Stimulated activated CD4-positive, alpha-beta T cell treated with anti-CD3 and anti-CD28 coated beads, Interleukin-12 subunit alpha, Interleukin-12 subunit beta, amount 100 ng/mL, for 48 hours (primary cell): Measurements from ENCODE around the gene LRRC74B.
"Not testable (repeated sequence)": the region's sequence is repeated elsewhere in the genome, so short reads cannot be mapped to it uniquely, and the experiment has no call there.

Experiments
- DNase-seq, 3 donors: peaks; one replicate each; pipeline ENCODE4 v3.0.0-alpha.2; 2020; ENCODE audit warnings: low read depth in 2 of 3, low spot score in 1 of 3

LRRC74B gene

DNA sequence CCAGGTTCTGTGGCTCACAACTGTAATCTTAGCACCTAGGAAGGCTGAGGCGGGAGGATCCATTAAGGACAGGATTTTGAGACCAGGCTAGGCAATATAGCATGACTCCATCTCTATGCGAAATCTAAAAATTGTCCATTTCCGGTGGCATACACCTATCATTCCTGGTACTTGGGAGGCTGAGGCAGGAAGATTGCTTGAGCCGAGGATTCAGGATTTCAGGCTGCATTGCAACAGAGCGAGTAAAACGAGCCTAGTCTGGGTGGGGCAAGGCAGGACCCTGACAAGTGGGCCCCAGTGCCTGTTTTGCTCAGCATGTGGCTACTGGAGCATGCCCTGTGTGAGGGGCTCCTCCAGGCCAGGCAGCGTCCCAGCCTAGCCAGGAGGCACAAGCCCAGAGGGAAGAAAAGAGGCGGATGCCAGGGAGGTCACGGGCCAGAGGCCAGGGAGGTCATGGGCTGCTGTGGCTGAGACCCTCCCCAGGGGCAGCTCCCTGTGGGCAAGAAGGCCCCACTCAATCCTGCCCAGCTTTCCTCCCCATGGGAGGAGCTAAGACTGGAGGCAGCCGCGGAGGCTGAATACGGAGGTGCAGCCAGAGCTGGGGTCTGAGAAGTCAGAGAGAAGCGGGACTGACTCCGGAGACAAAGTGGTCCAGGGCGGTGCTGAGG lies 8.4 kb downstream of the LRRC74B start:
- no peak for DNase-seq

DNA sequence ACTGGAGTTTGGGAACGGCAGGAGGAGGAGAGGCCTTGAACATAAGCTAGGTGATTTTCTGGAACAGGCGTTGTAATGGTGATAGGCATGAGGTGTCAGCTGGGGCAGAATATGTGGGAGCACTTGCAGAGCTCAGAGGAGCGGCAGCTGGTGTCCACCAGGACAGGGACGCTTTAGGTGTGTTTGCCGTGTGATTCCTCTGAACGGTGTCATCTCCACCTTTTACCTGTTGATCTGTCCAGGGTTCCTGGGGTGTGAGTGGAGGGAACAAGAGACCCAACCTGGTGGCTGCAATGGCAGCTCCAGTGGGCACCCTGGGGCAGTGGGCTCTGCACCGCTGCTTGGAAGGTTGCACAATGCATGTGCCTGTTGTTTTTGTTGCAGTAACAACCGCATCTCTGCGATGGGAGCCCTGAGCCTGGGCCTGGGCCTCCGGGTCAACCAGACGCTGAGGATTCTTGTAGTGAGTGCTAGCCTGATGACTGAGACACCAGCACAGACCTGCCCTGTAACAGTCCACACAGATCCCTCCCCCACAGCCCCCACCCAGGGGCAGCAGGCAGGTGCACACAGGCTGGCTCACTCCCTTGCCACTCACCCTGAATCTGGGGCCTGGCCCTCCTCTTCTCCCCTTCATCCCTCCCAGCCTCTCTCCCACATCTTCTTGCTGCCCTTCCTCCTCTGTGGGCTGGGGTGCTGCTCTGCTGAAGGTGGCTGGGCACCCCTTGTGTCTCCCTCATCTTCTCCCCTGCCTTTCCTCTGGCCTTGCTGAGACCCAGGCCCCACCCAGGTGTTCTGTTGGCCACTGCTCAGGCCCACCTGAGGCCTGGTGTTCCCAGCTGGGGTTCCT lies 9.2 kb downstream of the LRRC74B start:
- DNase-seq, result no peak

DNA sequence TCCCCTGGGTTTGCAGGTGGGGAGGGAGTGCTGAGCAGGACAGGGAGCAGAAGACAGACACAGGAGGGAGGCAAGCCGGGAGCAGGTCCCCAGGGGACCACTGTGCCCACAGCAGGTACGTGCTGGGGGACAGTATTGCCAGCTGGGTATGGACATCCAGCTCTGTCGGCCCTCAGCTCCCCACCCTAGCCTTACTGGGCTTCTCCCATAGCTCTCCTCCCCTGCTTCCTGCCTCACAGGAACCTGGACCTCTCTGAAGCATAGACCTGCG lies 9.8 kb downstream of the LRRC74B start:
- no peak for DNase-seq

- no peak for DNase-seq
Measured at GRCh38 chr22:21055880-21056319, 10.2 kb downstream of the LRRC74B start.

GRCh38 chr22:21060363-21060762 lies 14.6 kb downstream of the LRRC74B start:
- not testable (repeated sequence) for DNase-seq

GRCh38 chr22:21061660-21062321 lies 16.0 kb downstream of the LRRC74B start:
- not testable (repeated sequence) for DNase-seq

- DNase-seq, result not testable (repeated sequence)
Measured at GRCh38 chr22:21064425-21064824, 18.7 kb downstream of the LRRC74B start.

DNA sequence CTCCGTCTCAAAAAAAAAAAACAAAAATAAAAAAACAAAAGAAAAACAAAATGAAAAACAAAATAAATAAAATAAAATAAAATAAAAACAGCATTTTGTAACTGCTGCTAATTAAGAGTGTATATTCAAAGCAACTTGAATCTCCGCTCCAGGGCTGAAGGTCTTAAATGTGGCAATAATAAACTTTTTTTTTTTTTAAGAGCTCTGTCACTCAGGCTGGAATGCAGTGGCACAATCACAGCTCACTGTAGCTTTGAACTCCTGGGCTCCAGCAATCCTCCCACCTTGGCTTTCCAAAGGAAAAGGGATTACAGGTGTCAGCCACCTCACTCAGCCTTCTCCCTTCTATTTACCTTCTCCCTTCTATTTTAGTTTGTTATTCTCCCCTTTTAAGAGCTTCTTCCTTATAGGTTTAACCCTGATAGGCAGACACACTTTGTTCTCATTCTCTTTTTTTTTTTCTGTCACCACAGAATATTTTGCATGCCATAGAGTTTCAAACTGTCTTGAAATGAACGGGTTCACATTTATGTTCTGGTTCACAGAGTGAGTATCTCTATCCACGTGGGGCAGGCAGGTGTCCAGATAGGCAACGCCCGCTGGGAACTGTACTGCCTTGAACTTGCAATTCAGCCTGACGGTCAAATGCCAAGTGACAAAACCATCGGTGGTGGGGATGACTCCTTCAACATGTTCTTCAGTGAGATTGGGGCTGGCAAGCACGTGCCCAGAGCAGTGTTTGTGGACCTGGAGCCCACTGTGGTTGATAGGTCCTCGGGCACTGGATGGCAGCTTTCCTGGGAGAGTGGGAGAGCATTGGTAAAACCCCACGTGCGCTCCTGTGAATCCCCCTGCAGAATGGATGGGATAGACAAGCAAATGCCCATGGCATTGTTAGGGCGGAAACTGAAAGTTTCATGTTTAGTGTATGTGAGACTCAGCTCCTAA lies 19.4 kb downstream of the LRRC74B start:
- DNase-seq, result no peak

GRCh38 chr22:21067075-21067900 lies 21.5 kb downstream of the LRRC74B start:
- no peak for DNase-seq

DNA sequence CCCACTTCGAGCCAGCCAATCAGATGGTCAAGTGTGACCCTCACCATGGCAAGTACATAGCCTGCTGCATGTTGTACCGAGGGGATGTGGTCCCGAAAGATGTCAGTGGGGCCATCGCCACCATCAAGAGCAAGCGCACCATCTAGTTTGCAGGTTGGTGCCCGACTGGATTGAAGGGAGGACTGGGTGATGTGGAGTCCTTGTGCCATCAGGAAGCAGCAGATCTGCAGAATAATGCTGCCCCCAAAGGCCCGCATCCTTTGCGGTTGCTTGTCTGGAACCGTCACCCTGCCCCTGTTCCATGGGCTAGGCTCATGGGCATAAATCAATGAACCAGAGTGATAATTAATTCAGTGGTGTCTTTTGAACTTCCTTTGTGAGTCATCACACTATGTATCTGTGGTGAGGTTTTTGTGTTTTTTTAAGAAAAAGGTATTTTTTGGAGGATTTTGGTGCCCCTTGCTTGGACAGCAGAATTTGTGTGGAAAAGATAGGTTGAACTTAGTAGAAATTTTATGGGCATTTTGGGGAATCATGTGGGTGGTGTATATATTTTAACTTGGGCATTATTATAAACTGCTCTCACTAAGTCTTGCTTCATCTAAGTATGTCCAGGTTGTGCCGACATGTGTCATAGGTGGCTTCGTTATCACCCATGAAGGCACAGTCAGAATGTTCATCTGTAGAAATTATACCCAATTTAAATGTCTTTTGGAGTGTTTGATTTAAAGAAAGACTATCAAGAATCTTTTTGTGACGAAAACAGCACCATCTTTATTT lies 22.3 kb downstream of the LRRC74B start:
- DNase-seq, result no peak

DNA sequence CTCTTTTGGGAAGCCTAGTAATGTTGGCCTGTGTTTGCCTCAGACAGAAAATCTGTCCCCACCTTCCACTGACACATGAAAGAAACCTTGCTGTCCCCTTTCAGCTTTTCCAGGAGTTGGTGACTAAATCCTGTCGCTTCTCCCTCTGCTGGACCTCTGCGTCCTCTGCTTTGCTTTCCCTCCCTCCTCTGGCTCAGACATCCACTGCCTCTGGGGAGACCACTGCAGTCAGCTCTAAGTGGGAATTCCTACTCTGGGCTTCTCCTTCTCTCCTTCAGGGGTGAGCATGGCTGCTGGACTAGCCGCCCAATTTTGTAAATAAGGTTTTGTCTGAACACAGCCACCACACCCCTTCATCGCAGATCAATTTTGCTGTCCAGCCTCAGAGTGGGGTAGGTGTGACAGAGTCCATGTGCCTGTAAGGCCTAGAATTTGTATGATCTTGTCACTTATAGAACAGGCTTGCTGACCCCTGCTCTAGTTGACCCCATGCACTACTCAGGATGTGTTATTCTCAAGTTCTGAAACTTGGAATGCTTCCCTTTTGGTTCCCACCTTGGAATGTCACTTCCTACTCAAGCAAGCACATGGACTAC lies 23.0 kb downstream of the LRRC74B start:
- DNase-seq, result no peak

DNA sequence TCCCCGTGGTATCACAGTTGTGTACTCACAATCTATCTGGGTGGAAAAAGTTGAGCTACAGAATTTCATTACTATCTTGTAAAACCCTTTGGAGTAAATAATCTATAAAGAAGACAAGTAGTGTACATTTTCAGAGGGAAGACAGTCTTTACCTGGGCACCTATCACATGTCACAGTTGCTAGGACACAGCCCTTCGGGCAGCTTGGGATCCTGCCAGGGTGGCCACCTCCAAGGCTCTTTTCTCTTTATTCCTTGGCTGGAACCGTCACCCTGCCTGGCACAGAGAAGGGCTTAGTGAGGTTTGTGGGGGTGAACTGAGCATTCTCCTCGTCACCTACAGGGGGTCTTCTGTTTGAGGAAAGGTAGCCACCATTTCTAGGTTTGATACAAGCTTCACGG lies 23.6 kb downstream of the LRRC74B start:
- DNase-seq, result no peak

GRCh38 chr22:21070690-21071615 lies 25.2 kb downstream of the LRRC74B start:
- no peak for DNase-seq

GRCh38 chr22:21071796-21072195 lies 26.1 kb downstream of the LRRC74B start:
- DNase-seq, result not testable (repeated sequence)

DNA sequence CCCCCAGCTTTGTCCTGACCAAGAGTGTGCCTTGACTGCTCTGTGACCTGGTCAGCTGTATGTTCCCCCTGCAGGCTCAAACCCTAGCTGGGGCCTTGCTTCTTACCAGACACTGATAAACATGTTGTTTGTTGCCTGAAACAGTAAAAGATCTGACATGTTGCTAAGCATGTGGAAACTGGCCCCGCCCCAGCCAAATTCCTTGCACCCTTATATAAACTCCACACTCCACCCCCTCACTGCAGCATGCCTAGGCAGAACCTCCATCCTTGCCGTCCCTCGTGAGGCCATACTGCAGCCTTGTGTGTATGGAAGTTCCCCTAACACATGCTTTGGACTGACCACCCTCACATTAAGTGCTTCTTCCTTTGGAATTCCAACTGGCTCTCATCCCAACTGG lies 27.3 kb downstream of the LRRC74B start:
- no peak for DNase-seq

GRCh38 chr22:21073482-21073881 lies 27.7 kb downstream of the LRRC74B start:
- DNase-seq, result no peak

DNA sequence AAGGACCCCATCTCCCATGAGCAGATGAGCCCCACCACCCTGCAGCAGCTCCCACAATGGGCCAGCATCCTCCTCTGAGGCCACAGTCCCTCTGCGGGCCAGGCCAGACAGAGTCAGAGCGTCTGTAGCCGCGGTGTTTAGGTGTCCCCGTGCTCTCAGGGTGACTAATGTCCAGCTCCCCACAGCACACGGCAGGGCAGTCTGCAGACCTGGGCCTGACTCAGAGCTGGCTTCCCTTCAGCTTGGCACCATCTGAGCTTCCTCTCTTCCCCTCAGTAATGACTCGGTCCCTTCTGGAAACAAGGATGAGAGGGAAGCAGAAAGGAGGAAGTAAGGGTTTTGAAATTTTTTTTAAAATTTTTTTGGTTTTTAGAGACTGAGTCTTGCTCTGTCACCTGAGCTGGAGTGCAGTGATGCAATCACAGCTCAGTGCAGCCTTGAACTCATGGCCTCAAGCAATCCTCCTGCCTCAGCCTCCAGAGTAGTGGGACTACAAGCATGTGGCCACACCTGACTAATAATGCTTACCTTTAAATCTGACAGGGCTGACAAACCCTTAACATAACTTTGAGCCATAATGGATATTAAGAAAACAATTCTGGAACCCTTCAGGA lies 28.5 kb downstream of the LRRC74B start:
- DNase-seq, result no peak
